ENCODE results near the gene CRY2. TPM values are rescaled to one million over a fixed set of nuclear protein-coding genes. Genes with fewer than 3 reads are reported as not detected.
A peak's percentile ranks its signal among the peaks of the same experiment; 100 is the strongest.

Gene CRY2
- total RNA-seq, 5 donors from 2014 or later (not counting 1 experiment from before 2014, with no cell fraction given): 54.0 to 198 (median 63.5) TPM

DNA sequence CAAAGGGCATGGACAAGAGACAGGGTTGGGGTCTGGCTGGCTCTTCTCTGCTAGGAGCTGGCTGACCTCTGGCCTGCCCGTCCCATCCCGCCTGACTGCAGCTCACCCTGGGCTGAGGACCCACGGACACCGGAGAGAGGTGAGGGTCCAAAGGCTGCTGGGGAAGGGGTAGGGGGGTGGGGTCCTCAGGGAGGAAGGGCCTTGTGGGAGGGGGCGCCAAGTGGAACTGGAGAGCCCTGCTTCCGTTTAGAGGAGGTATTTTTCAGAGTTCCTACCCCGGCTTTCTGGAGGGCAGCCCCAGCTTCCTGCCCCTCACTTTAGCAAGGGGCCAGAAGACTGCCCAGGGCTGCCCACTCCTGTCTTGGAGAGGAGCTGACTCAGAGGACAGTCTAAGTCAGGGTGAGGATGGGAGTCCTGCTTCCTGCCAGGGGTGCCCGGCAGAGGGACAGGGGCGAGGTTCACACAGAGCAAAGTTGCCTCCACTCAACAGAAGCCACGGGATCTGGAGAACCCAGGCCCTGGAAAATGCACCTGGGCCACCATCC lies 82.3 kb downstream of the CRY2 start:
- Histone ChIP-seq H3K4me1 (ENCODE audit: control insufficient read depth in 1 of 2, extremely low read depth in 1 of 2, insufficient read depth in 2 of 2, low read length in 2 of 2) (peaks cover 0 to 57% of the 10 kb centered on the region in 2 experiments), H3K36me3 (ENCODE audit: control insufficient read depth in 2 of 2, extremely low read depth in 1 of 2, insufficient read depth in 1 of 2, low read length in 1 of 2) (peaks cover 6 to 31% of the 10 kb centered on the region in 2 donors), H3K9me3 (no peaks in the 10 kb centered on the region), H3K27me3 (replicated peaks in 1 of 2; ENCODE audit: control insufficient read depth in 2 of 2, extremely low read depth in 1 of 2, insufficient read depth in 2 of 2, low read length in 1 of 2) (peaks cover under 1 to 3% of the 10 kb centered on the region in 2 experiments), H3K27ac (ENCODE audit: low read length) (peak overlapping the region; percentile 70), H3K4me3 (ENCODE audit: control insufficient read depth in 1 of 2, extremely low read depth in 1 of 2, low read length in 1 of 2) (no peak overlapping the region)
- peak overlapping the region in 2 of 3 donors; percentile 61 to 87 for H3K4me3 Mint-ChIP-seq
- ATAC-seq (replicated peaks in 1 of 4) (peak; percentile 28 to 31 (median 30)), DNase-seq (no peak)
- H3K27me3 Mint-ChIP-seq: no peaks in the 10 kb centered on the region
- 83% methylated on average over 3 of the region's 10 CpGs for WGBS (ENCODE audit: insufficient coverage)
- peaks cover 36 to 53% (median 37%) of the 10 kb centered on the region in 3 donors for H3K4me1 Mint-ChIP-seq
- H3K36me3 Mint-ChIP-seq: peaks cover 7% of the 10 kb centered on the region
- ChIA-PET CTCF (interaction anchor here (0.7 to 1.3 kb wide), 4 partner anchors 36 to 86 kb away, joined by 3 to 11 read pairs (median 4); no protein-coding TSS in a partner anchor), POLR2A (interaction anchor here (0.6 to 0.7 kb wide), 3 partner anchors 22 to 74 kb away, joined by 3 to 12 read pairs (median 3); no protein-coding TSS in a partner anchor)
- no peaks in the 10 kb centered on the region for H3K9me3 Mint-ChIP-seq
- peak overlapping the region; percentile 94 for H3K27ac Mint-ChIP-seq

DNA sequence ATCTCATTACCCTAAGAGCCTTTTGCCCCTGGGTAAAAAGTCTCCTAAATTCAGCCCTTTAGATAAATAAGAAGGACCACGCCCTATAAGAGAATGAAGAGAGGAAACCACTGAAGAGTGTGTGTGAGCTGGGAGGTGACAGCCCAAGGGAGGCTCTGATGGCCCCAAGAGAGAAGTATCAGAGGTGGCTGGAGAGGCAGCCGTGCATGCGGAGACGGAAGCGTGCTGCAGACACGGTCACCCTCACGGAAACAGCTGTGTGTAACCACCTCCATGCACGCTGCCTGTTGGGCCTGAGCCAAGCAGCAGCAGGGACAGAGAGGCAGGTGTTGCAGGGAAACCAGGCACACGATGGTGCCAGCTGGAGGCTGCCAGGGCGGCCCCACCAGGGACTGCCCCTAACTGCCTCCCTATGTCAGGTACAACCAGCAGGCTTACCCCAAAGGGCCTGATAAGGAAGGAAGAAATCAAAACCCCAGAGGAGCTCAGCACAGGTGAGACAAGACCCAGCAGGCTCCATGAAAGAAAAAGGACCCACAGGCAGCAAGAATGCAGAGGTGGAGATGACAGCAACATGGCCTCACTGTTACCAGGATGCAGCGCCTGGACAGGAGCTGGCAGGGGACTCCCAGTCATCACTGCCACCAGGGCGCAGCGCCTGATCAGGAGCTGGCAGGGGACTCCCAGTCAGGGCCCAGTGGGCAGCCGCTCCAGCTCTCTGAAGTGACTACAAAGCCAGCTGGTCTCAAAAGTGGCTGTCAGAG lies 82.9 kb downstream of the CRY2 start:
- WGBS (ENCODE audit: insufficient coverage): 32% methylated on average over 11 of the region's 14 CpGs
- peak; percentile 77 to 87 (median 86) for ATAC-seq (replicated peaks in 1 of 4)
- Histone ChIP-seq H3K4me3 (ENCODE audit: control insufficient read depth in 1 of 2, extremely low read depth in 1 of 2, low read length in 1 of 2) (peak overlapping the region in 1 of 2 donors; percentile 23), H3K9me3 (no peaks in the 10 kb centered on the region), H3K27me3 (replicated peaks in 1 of 2; ENCODE audit: control insufficient read depth in 2 of 2, extremely low read depth in 1 of 2, insufficient read depth in 2 of 2, low read length in 1 of 2) (no peaks in the 10 kb centered on the region), H3K27ac (ENCODE audit: low read length) (peak overlapping the region; percentile 70), H3K4me1 (ENCODE audit: control insufficient read depth in 1 of 2, extremely low read depth in 1 of 2, insufficient read depth in 2 of 2, low read length in 2 of 2) (peaks cover 0 to 56% of the 10 kb centered on the region in 2 experiments), H3K36me3 (ENCODE audit: control insufficient read depth in 2 of 2, extremely low read depth in 1 of 2, insufficient read depth in 1 of 2, low read length in 1 of 2) (peaks cover 11 to 37% of the 10 kb centered on the region in 2 donors)
- Mint-ChIP-seq H3K4me1 (peaks cover 35 to 53% (median 37%) of the 10 kb centered on the region in 3 donors), H3K36me3 (peaks cover 9% of the 10 kb centered on the region), H3K27me3 (no peaks in the 10 kb centered on the region), H3K27ac (peak overlapping the region; percentile 94), H3K9me3 (no peaks in the 10 kb centered on the region), H3K4me3 (peak overlapping the region; percentile 26 to 87 (median 61))
- POLR2A ChIA-PET: interaction anchor here in 1 of 2 donors (0.6 to 0.7 kb wide), 2 partner anchors 12 to 74 kb away, joined by 3 read pairs; no protein-coding TSS in a partner anchor
- CTCF ChIA-PET: interaction anchor here (0.8 to 1.3 kb wide), 5 partner anchors 12 to 87 kb away, joined by 3 to 6 read pairs (median 3); partner anchors contain the start of gene PEX16 (in 1 of the 2)
- DNase-seq: peak in 24 of 35 experiments; percentile 16 to 61 (median 34)

DNA sequence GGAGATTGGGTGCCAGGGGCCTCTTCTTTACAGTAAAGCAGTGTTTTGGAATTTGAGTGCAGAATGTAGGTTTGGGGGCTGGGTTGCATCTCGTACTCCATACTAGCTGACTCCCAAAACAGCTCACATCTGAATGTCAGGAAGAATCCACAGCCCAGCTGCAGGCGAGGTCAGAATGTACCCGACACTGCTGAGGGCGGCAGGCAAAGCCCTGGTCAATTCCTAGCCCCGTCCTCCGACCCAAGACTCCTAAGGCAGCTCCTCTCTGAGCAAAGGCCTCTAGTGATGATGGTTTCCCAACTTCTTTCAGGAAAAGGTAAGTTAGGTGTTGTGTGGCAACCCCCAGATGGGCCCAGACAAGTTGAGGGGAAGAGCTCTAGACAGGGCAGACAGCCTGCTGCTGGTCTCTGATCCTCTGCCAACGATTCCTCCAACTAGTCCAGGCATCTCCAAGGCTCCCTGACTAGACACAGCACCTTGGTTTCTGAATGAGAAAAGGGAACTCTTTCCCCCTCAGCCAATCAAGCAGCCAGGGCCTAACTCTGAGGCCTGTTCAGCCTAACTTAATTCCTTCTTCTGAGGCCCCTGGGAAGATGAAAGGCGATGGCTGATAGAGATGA lies 83.8 kb downstream of the CRY2 start:
- DNase-seq (no peak), ATAC-seq (replicated peaks in 1 of 4) (no peak)
- Histone ChIP-seq H3K4me1 (ENCODE audit: control insufficient read depth in 1 of 2, extremely low read depth in 1 of 2, insufficient read depth in 2 of 2, low read length in 2 of 2) (peaks cover 0 to 56% of the 10 kb centered on the region in 2 experiments), H3K4me3 (ENCODE audit: control insufficient read depth in 1 of 2, extremely low read depth in 1 of 2, low read length in 1 of 2) (no peak overlapping the region), H3K36me3 (ENCODE audit: control insufficient read depth in 2 of 2, extremely low read depth in 1 of 2, insufficient read depth in 1 of 2, low read length in 1 of 2) (peaks cover 11 to 46% of the 10 kb centered on the region in 2 donors), H3K9me3 (no peaks in the 10 kb centered on the region), H3K27me3 (replicated peaks in 1 of 2; ENCODE audit: control insufficient read depth in 2 of 2, extremely low read depth in 1 of 2, insufficient read depth in 2 of 2, low read length in 1 of 2) (no peaks in the 10 kb centered on the region), H3K27ac (ENCODE audit: low read length) (peak overlapping the region; percentile 70)
- Mint-ChIP-seq H3K27me3 (no peaks in the 10 kb centered on the region), H3K4me3 (peak overlapping the region in 2 of 3 donors; percentile 67 to 87), H3K27ac (peak overlapping the region; percentile 94), H3K9me3 (no peaks in the 10 kb centered on the region), H3K36me3 (peaks cover 9% of the 10 kb centered on the region), H3K4me1 (peaks cover 35 to 53% (median 37%) of the 10 kb centered on the region in 3 donors)
- ChIA-PET POLR2A (interaction anchor here in 1 of 2 donors (0.6 kb wide), 1 partner anchor 13 kb away, joined by 3 read pairs; no protein-coding TSS in a partner anchor), CTCF (interaction anchor here (0.8 to 1.3 kb wide), 3 partner anchors 13 to 88 kb away, joined by 3 to 6 read pairs (median 4); partner anchors contain the start of gene PEX16 (in 1 of the 2))
- WGBS (ENCODE audit: insufficient coverage): 94% methylated on average over 5 of the region's 8 CpGs

DNA sequence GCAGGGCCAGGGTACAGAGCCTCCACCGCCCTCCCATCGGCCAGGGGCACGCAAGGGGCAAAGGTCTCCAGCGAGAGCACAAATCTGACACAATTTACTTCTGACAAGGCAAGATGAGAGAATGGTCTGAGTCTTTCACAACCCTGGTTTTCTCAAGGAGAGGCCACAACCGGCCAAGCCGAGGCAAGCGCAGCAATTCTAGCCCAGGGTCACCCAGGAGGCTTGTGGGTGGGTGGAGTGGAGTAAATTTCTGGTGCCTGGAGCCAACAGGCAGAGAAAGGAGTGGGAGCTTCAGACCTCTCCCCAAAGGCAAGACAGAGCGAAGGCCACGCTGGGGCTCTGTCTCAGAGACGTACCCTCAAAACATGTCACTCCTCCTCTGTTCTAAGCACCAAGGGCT lies 84.5 kb downstream of the CRY2 start:
- H3K27ac ChIP-seq (ENCODE audit: low read length): peak overlapping the region; percentile 70
- WGBS (ENCODE audit: insufficient coverage): 100% methylated on average over 4 of the region's 10 CpGs
- no peaks in the 10 kb centered on the region for H3K9me3 ChIP-seq
- H3K4me3 ChIP-seq (ENCODE audit: control insufficient read depth in 1 of 2, extremely low read depth in 1 of 2, low read length in 1 of 2): no peak overlapping the region
- H3K27me3 ChIP-seq (replicated peaks in 1 of 2; ENCODE audit: control insufficient read depth in 2 of 2, extremely low read depth in 1 of 2, insufficient read depth in 2 of 2, low read length in 1 of 2): no peaks in the 10 kb centered on the region
- H3K9me3 Mint-ChIP-seq: no peaks in the 10 kb centered on the region
- peaks cover 11% of the 10 kb centered on the region for H3K36me3 Mint-ChIP-seq
- ChIA-PET POLR2A (interaction anchor here in 1 of 2 donors (0.6 kb wide), 1 partner anchor 47 kb away, joined by 4 read pairs; no protein-coding TSS in a partner anchor), CTCF (no interaction called here)
- peaks cover 0 to 54% of the 10 kb centered on the region in 2 experiments for H3K4me1 ChIP-seq (ENCODE audit: control insufficient read depth in 1 of 2, extremely low read depth in 1 of 2, insufficient read depth in 2 of 2, low read length in 2 of 2)
- H3K27me3 Mint-ChIP-seq: no peaks in the 10 kb centered on the region
- peaks cover 35 to 54% (median 37%) of the 10 kb centered on the region in 3 donors for H3K4me1 Mint-ChIP-seq
- DNase-seq (no peak), ATAC-seq (replicated peaks in 1 of 4) (no peak)
- peak overlapping the region; percentile 94 for H3K27ac Mint-ChIP-seq
- peaks cover 11 to 51% of the 10 kb centered on the region in 2 donors for H3K36me3 ChIP-seq (ENCODE audit: control insufficient read depth in 2 of 2, extremely low read depth in 1 of 2, insufficient read depth in 1 of 2, low read length in 1 of 2)
- H3K4me3 Mint-ChIP-seq: peak overlapping the region in 2 of 3 donors; percentile 67 to 87

DNA sequence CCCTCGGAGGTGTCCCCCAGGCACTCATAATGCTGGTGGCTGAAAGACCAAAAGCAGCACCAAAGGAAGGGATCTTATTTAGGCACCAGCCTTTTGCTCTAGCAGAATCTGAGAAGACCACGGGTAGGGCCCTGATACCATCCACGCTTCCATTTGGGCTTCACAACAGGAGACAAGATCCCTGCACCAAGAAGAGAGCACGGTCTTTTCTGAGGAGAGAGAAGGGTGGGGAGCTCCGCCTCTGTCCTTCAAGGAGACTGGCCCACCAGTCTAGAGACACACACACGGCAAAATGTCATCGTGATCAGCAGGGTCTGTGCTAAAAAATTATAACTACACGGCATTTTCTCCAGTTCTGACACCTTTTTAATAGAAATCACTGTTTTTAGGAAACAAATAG lies 84.9 kb downstream of the CRY2 start:
- Histone ChIP-seq H3K27me3 (replicated peaks in 1 of 2; ENCODE audit: control insufficient read depth in 2 of 2, extremely low read depth in 1 of 2, insufficient read depth in 2 of 2, low read length in 1 of 2) (no peaks in the 10 kb centered on the region), H3K36me3 (ENCODE audit: control insufficient read depth in 2 of 2, extremely low read depth in 1 of 2, insufficient read depth in 1 of 2, low read length in 1 of 2) (peaks cover 11 to 56% of the 10 kb centered on the region in 2 donors), H3K9me3 (no peaks in the 10 kb centered on the region), H3K4me1 (ENCODE audit: control insufficient read depth in 1 of 2, extremely low read depth in 1 of 2, insufficient read depth in 2 of 2, low read length in 2 of 2) (peaks cover 0 to 49% of the 10 kb centered on the region in 2 experiments), H3K27ac (ENCODE audit: low read length) (no peak overlapping the region), H3K4me3 (ENCODE audit: control insufficient read depth in 1 of 2, extremely low read depth in 1 of 2, low read length in 1 of 2) (no peak overlapping the region)
- no peaks in the 10 kb centered on the region for H3K9me3 Mint-ChIP-seq
- H3K27me3 Mint-ChIP-seq: no peaks in the 10 kb centered on the region
- WGBS (ENCODE audit: insufficient coverage): 100% methylated on average over 1 of the region's 8 CpGs
- H3K4me1 Mint-ChIP-seq: peaks cover 34 to 51% (median 34%) of the 10 kb centered on the region in 3 donors
- peak overlapping the region; percentile 53 to 94 for H3K27ac Mint-ChIP-seq
- ATAC-seq (replicated peaks in 1 of 4) (no peak), DNase-seq (no peak)
- peaks cover 15% of the 10 kb centered on the region for H3K36me3 Mint-ChIP-seq
- POLR2A ChIA-PET: interaction anchor here (0.6 kb wide), 2 partner anchors 46 to 111 kb away, joined by 4 to 6 read pairs; no protein-coding TSS in a partner anchor
- CTCF ChIA-PET: no interaction called here
- peak overlapping the region in 1 of 3 donors; percentile 67 for H3K4me3 Mint-ChIP-seq

All from T-cell (primary cell).